ENCODE results near the gene AP2S1. TPM values are rescaled to one million over a fixed set of nuclear protein-coding genes. Genes with fewer than 3 reads are reported as not detected.

The AP2S1 gene
- total RNA-seq, 4 donors from 2014 or later: 69.3 to 126 (median 97.3) TPM

- TF ChIP-seq, protein P1, sequence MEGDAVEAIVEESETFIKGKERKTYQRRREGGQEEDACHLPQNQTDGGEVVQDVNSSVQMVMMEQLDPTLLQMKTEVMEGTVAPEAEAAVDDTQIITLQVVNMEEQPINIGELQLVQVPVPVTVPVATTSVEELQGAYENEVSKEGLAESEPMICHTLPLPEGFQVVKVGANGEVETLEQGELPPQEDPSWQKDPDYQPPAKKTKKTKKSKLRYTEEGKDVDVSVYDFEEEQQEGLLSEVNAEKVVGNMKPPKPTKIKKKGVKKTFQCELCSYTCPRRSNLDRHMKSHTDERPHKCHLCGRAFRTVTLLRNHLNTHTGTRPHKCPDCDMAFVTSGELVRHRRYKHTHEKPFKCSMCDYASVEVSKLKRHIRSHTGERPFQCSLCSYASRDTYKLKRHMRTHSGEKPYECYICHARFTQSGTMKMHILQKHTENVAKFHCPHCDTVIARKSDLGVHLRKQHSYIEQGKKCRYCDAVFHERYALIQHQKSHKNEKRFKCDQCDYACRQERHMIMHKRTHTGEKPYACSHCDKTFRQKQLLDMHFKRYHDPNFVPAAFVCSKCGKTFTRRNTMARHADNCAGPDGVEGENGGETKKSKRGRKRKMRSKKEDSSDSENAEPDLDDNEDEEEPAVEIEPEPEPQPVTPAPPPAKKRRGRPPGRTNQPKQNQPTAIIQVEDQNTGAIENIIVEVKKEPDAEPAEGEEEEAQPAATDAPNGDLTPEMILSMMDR (IDR thresholded peaks at IDR 0.05; ENCODE audit: low read depth): no peak
Measured at GRCh38 chr19:46862974-46863632, 12.5 kb upstream of the AP2S1 start.

DNA sequence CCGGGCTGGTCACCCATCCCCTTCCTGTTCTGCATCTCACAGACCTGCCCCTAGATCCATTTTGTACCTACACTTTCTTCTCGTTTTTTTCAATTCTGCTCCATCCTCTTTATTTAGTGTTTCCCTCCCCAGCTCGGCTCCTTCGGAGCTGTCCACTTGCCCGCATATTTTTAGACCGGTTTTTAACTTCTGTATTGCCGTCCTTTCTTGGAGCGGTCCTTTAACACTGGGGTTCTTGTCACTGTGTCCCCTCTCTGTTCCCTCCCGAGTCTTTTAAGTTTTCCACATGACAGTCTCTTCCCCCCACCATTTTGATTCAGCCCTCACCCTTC is 11.8 kb upstream of the AP2S1 start:
- TF ChIP-seq, protein P1 (IDR thresholded peaks at IDR 0.05; ENCODE audit: low read depth): no peak

DNA sequence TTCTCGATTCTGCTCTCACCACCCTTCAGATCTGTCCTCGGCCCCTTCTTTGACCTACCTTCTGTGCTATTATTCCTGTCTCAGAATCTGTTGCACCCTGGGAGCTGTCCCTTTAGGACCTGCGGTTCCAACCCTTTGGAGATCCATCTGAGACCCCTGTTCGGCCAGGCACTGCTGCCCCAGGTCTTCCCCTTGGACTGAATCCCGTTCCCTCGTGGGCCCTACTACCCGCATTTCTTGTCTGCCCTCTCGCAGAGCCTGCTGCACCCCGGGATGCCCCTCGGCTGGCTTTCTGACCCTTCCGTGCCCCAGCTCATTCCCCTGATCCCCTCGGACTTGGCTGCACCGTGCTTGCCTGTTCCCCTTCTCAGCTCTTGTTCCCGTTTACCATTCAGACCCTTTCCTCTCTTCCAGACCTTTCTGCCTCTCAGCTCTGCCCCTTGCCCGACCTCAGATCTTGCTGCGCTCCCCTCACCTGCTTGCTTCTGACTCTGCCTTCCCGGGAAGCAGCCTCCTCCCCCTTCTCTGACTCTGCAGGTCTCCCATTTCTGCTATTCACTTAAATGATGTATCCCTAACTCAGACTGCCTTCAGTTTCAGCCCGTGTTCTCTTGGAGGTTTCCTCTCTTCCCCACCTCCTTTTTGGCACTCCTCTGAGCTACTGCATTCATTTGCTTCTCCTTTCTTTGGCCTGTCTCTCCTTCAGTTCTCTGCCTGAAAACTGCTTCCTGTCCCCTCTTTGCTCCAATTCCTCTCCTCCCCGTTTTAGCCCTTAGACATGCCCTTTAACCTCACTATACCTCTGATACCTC is 11.3 kb upstream of the AP2S1 start:
- TF ChIP-seq, protein P1 (IDR thresholded peaks at IDR 0.05; ENCODE audit: low read depth): no peak

GRCh38 chr19:46860846-46861690 is 10.4 kb upstream of the AP2S1 start, which contains the start of gene ARHGAP35:
ARHGAP35 (plus strand) TSS chr19:46860997; CDS start chr19:46918676, 57,679 bp downstream.
- TF ChIP-seq, protein P1 (IDR thresholded peaks at IDR 0.05; ENCODE audit: low read depth): no peak

DNA sequence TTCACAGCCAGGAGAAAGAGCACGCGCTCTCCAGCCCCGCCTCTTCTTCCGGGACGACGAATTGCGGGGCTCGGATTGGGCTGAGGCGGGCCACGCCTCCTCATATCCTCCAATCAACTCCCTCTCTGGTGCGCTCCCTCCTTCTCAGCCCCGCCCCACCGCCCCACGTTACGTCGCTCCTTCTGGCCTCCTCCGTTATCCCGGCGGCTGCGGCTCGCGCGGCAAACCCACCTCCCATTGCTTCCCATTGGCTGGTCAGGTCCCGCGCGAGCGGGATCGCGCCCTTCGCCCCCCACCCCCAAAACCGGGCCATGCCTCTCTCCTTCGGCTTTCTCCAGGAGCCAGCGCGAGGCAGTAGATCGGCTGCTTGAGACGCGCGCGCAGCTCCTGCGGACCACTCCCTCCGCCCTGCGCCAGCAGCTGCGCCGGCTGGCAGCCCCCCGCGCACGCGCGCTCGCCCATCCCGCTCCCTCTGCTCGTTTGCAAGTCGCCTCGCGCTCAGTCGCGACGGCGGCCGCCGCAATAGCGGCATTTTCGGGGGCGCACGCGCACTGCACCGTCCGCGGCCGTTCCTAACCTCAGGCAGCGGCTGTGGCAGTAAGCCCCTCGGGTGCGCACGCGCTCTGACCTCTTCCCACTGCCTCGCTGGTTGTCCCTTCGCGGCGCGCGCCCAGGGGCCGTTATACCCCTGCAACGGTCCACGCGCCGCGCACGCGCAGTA is 9.6 kb upstream of the AP2S1 start:
- TF ChIP-seq, protein P1 (IDR thresholded peaks at IDR 0.05; ENCODE audit: low read depth): no peak

DNA sequence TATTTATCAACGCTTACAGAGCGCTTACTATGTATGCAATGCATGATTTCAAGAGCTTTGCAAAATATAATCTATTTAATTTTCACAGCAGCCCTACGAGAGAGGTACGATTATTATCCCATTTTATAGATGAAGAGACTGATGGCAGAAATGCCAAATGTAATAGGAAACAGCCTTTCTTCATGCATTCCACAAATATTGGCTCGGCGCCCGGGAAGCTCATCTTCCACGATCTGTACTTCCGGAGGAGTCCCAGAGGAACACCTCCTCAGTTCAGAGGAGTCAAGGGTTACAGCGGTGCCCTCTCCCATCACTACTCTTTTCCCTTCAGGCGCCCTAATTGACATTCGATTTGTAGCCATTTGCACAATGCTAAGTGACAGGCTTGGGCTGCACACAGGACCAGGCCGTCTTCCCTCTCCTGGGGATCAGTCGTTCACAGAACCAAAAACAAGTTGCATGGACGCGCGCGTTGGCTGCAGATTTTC is 9.0 kb upstream of the AP2S1 start:
- TF ChIP-seq, protein P1 (IDR thresholded peaks at IDR 0.05; ENCODE audit: low read depth): no peak

Data from subcutaneous adipose tissue (tissue), 4 donors.